OCI-LY1 (cell line): Measurements from ENCODE around the gene TRIM62.

Experiments
- EZH2 ChIP-seq: fragments of 200-600 bp; sonication (generic), shearing (Covaris generic); IDR thresholded peaks from 2 replicates; pipeline ENCODE4 v1.8.0; 2017; ENCODE audit warnings: borderline replicate concordance, mixed run types, mild to moderate bottlenecking, antibody characterized with exemption, low read length, moderate library complexity, mixed read lengths
- TF ChIP-seq, protein P1 (sequence below): fragments of 200-600 bp; sonication (generic), shearing (Covaris generic); IDR thresholded peaks from 2 replicates; pipeline ENCODE4 v1.5.1; 2017; ENCODE audit warnings: mild to moderate bottlenecking, antibody characterized with exemption, low read length, moderate library complexity, mixed read lengths

- TF ChIP-seq, protein P1, sequence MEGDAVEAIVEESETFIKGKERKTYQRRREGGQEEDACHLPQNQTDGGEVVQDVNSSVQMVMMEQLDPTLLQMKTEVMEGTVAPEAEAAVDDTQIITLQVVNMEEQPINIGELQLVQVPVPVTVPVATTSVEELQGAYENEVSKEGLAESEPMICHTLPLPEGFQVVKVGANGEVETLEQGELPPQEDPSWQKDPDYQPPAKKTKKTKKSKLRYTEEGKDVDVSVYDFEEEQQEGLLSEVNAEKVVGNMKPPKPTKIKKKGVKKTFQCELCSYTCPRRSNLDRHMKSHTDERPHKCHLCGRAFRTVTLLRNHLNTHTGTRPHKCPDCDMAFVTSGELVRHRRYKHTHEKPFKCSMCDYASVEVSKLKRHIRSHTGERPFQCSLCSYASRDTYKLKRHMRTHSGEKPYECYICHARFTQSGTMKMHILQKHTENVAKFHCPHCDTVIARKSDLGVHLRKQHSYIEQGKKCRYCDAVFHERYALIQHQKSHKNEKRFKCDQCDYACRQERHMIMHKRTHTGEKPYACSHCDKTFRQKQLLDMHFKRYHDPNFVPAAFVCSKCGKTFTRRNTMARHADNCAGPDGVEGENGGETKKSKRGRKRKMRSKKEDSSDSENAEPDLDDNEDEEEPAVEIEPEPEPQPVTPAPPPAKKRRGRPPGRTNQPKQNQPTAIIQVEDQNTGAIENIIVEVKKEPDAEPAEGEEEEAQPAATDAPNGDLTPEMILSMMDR = no peak
- TF ChIP-seq EZH2 = no peak
Observed at GRCh38 chr1:33110477-33110876, 71.4 kb downstream of the TRIM62 start.
